GM19467 (cell line): Measurements from ENCODE around the gene ESPN.

Experiments used
- ATAC-seq: cut with Tn5 transposase; IDR thresholded peaks from one replicate; pipeline ENCODE4 v1.9.1; 2021; ENCODE audit warnings: mild to moderate bottlenecking, moderate library complexity; ENCODE audit not compliant: unreplicated experiment

The ESPN gene

DNA sequence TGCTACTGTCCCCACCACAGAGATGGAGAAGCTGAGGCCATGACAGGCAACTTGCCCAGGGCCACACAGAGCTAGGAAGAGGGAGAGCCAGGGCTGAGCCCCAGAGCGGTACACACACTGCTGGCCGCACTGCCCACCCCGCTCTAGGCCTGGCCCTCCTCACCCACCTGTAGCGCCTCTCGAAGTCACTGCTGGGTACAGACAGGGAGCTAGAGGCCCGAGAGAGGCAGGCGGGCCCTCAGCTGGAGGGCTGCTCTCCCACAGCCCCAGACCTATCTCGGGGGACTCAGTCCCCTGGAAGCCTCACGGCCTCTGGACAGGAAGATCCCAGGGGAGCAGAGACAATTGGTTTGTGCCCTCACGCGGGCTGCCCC is 84.2 kb downstream of the ESPN start:
- no peak for ATAC-seq

DNA sequence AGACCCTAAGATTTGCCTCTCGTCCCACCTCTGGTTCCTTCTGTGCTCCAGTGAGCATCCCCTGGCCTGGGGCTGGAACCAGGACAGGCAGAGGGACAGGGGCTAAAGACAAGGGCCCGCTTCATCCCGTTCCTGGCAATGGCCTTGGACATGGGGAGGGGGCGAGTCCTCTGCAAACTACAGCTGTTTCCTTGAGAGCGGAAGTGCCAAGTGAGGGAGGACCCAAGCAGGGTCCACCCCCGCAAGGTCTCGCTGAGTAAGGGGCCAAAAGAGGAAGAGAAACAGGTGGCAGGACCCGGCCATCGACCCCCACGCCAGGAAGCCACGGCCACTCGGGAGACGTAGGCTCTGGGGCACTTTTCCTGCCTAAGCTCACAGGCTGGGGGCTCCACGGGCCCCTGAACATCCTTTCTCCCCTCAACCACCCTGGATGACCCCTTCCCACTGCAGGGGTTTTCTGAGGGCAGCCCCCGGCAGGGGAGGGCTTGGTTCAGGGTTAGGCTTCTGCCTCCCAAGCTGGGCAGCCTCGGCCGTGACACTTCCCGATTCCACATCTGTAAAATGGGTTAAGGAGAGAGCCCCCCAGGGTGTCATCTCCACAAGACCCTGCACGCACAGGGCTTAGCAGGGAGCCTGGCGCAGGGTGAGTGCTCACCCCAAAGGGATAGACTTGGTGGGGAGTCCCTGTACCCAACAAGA is 84.8 kb downstream of the ESPN start:
- ATAC-seq: no peak

DNA sequence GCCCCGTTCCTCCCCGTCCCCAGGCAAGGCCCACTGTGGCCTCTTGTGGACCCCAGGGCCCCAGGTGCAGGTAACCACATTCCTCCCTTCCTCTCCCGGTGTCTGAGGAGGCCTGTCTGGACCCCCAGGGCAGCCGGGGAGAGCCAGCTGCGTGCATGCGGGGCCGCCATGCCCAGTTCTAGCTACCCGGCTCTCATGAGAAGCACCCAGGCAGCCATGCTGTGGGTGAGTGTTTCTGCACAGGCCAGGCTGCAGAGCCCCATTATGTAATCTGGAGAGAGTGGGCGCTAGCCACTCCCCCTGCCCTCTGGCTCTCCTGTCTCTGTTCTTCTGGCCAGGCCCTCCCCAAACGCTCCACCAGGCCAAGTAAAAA is 85.3 kb downstream of the ESPN start:
- no peak for ATAC-seq

DNA sequence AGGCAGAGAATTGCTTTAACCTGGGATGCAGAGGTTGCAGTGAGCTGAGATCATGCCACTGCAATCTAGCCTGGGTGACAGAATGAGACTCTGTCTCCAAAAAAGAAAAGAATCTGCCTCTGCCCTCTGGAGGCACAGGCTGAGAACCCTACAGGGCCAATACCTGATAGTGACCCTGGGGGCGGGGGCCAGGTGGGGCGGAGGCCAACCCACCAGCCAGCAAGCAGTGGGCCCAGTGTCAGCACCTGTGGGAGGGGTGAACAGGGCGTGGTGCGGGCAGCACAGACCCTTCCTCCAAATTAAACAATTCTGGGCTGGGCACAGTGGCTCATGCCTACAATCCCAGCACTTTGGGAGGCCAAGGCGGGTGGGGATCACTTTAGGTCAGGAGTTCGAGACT is 85.9 kb downstream of the ESPN start:
- ATAC-seq: no peak
